ENCODE measurements around the gene KRTAP2-1.
"Not testable (repeated sequence)": the region's sequence is repeated elsewhere in the genome, so short reads cannot be mapped to it uniquely, and the experiment has no call there.

The KRTAP2-1 gene

GRCh38 chr17:41057547-41057946 lies 10.4 kb upstream of the KRTAP2-1 start:
- DNase-seq (ENCODE audit: low read depth), result no peak

- DNase-seq (ENCODE audit: low read depth), result not testable (repeated sequence)
Observed at GRCh38 chr17:41055130-41055529, 8.0 kb upstream of the KRTAP2-1 start, which contains the start of gene KRTAP2-2. Gene KRTAP2-2 (minus strand): TSS chr17:41055230. CDS start chr17:41055211, 19 bp downstream.

- DNase-seq (ENCODE audit: low read depth), result not testable (repeated sequence)
Observed at GRCh38 chr17:41054556-41054955, 7.4 kb upstream of the KRTAP2-1 start.

DNA sequence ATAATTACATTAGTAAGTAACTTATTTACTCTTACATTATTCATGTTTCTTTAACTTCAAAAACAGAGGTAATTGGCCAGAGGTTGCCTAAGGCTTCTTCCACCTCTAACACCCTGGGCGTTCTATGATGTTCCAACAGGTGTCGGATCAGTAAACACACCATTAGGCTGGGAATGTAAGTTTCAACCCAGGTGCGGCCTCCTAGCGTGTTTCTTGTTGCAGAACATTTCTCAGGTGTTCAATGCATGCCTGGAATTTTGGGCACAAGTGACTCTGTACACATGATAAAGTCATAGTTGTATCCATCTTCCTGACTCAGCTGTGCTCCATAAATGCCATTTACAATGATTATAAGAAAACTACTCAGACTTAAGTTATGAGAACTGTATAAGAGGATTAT lies 6.9 kb upstream of the KRTAP2-1 start:
- no peak for DNase-seq (ENCODE audit: low read depth)

DNA sequence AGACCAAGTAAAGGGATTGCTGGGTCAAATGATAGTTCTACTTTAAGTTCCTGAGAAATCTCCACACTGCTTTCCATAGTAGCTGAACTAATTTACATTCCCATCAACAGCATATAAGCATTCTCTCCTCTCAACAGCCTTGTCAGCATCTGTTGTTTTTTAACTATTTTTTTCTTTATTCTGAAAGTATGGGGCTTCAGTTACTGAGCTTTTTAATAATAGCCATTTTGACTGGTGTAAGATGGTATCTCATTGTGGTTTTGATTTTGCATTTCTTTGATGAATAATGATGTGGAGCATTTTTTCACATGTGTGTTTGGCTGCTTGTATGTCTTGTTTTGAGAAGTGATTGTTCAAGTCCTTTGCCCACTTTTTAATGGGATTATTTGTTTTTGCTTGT lies 5.5 kb upstream of the KRTAP2-1 start:
- no peak for DNase-seq (ENCODE audit: low read depth)

GRCh38 chr17:41049110-41049509 lies 2.0 kb upstream of the KRTAP2-1 start:
- DNase-seq (ENCODE audit: low read depth), result no peak

DNA sequence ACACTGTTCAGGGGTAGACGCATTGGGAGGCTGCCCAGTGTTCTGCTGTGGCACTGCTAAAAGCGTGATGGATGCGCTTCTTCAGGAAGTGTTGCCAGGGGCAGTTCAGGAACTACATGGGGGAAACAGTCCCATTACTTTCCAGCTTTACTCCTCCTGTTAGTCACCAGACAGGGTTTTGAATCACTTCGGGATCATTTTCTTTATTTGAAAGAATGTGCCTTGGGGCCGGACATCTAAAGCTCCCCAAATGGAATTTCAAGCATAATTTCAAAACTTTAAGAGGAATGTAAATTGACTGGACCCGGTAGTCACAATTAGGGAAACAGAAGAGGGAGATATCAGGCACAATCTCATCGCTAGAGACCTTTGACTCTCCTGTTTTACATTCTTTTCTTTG lies 1.3 kb upstream of the KRTAP2-1 start:
- no peak for DNase-seq (ENCODE audit: low read depth)

GRCh38 chr17:41042953-41043352 lies 4.2 kb downstream of the KRTAP2-1 start:
- no peak for DNase-seq (ENCODE audit: low read depth)

- not testable (repeated sequence) for DNase-seq (ENCODE audit: low read depth)
Observed at GRCh38 chr17:41040783-41041571, 6.1 kb downstream of the KRTAP2-1 start, which contains the start of gene KRTAP1-1. Gene KRTAP1-1 (minus strand): TSS chr17:41041450. CDS start chr17:41041397, 53 bp downstream.

DNA sequence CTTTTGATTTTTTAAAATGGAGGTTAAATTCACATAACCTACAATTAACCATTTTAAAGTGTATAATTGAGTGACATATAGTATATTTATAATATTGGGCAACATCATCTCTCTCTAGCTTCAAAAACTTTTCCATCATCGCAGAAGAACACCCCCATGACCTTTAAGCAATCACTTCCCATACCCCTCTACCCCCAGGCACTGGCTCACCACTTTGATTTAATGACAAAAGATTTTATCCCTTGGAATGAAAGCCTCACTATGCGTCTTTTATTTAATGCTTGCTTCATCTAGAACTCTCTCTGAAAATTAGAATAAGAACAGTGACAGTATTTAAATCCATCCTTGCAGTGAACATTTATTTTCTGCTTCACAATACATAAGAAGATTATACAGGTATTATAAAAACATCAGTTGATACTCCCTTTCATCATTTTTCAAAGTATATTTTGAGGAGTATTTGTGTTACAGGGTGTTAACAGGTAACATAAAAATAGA lies 9.2 kb downstream of the KRTAP2-1 start:
- no peak for DNase-seq (ENCODE audit: low read depth)

GRCh38 chr17:41034346-41034935 lies 12.7 kb downstream of the KRTAP2-1 start, which contains the start of gene KRTAP1-3:
Gene KRTAP1-3 (minus strand): TSS chr17:41034874. CDS start chr17:41034821, 53 bp downstream.
- DNase-seq (ENCODE audit: low read depth), result not testable (repeated sequence)

DNA sequence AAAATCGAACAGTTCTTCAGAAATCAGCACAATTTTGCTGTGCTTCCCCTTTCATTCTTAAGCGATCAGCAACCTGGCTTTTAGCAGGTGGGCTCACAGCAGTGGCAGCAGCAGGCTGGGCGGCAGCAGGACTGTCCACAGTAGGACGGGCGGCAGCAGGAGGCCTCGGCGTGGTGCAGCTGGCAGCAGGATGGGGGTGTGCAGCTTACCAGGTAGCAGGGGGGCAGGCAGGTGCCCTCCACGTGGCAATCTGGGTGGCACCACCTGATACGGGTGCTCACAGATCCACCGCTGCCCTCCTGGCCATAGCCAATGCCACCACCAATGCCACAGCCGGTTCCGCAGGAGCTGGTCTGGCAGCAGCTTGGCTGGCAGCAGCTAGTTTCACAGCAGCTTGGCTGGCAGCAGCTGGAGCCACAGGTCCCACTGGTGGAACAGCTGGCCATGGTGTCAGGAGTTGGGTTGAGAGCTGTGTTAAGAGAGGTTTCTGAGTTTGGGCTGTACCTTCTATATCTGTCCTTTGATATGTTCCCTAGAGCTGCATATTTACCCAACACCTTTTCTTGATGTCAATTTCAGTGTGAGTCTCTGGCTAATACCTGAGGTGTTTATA lies 17.4 kb downstream of the KRTAP2-1 start, which contains the start of gene KRTAP1-4:
KRTAP1-4 (minus strand) TSS at position 563 of the 613 bp plus-strand sequence; CDS start at position 446, 117 bp downstream.
- no peak for DNase-seq (ENCODE audit: low read depth)

- no peak for DNase-seq (ENCODE audit: low read depth)
Observed at GRCh38 chr17:41026715-41027471, 20.2 kb downstream of the KRTAP2-1 start, which contains the start of gene KRTAP1-5. Gene KRTAP1-5 (minus strand): TSS chr17:41027208. CDS start chr17:41027155, 53 bp downstream.

DNA sequence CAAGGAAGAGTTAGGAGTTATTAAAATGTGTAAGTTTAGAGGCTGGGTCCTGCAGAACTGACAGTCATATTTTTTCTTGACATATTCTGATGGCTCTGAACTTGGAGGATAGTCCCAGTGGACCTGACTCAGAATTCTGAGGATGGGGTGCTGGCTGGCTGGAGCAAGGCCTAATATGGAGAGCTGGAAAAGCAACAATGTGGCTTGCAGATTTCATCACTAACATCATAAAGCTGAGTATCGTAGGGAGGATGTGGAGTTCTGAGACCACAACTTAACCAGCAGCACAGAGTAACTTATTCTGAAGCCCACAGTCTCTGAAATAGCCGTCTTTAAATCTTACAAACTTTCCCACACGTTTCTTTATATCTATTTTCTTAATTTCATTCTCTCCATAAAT lies 22.4 kb downstream of the KRTAP2-1 start:
- DNase-seq (ENCODE audit: low read depth), result no peak

DNA sequence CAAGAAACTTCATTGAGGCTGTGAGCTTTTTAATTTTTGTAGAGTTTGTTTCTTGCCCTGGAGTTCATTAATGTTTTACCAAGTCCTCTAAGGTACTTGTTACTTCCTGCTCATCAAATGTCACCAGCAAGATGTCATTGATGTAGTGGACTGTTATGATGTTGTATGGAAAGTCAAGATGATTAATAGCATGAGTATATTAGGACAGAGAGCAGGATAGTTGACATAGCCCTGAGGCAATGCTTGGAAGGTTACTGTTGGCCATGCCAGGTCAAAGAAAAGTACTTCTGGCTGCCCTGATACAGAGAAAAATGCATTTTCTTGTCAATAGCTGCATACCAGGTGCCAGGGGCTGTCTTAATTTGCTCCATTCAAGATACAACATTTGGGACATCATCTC lies 26.8 kb downstream of the KRTAP2-1 start:
- no peak for DNase-seq (ENCODE audit: low read depth)

DNA sequence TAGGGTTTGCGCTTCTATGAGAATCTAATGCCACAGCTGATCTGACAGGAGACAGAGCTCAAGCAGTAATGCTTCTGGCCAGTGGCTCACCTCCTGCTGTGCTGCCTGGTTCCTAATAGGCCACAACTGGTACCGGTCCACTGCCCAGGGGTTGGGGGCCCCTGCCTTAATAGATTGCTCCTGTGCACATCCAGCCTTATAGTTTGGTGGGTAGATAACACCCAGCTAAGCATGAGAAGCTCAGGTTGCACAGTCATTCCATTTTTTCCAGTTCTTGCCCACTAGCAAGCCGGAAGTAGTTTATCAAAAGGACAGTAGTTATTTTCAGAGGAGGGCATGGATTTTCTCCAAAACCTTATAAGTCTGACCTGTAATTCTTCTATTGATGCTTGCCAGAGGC lies 27.7 kb downstream of the KRTAP2-1 start:
- DNase-seq (ENCODE audit: low read depth), result no peak

DNA sequence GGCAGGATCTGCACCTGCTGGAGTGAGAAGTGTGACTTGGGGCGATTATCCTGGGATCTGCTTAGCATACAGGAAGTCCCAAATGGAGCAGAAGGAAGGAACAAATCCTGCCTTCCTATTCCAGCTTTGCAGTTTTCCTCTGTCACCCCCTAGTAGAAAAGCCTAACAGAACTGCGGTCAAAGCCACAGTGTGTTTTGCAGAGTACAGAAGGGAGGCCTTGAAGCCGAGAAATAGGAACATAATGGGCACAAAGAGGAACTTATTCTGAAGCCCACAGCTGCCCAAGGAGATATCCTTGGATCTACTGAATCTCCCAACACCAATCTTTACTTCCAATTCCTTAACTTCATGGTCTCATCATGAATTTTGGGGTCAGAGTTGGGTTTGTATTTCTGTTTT lies 28.6 kb downstream of the KRTAP2-1 start:
- DNase-seq (ENCODE audit: low read depth), result no peak

GRCh38 chr17:41016578-41017215 lies 30.4 kb downstream of the KRTAP2-1 start:
- DNase-seq (ENCODE audit: low read depth), result no peak

- DNase-seq (ENCODE audit: low read depth), result no peak
Observed at GRCh38 chr17:41015454-41015853, 31.7 kb downstream of the KRTAP2-1 start.

DNA sequence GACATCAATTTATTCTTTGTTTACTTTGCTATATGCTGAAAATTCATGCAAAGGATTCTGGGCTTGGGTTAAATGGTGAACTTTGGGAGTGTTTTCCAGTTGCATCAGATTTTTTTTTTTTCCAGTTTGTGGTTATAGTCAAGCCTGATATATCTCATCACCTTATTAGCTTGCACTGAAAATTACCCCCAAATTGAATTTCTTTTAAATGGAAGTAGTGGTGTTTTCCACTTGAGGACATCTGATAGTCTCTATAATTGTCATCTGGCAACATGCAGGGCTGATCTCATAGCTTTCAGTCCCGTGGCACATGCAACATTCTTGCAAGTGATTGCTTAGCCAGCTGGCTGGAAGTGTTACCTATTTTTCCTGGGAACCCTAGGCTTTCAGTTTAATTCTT lies 33.5 kb downstream of the KRTAP2-1 start:
- no peak for DNase-seq (ENCODE audit: low read depth)

GRCh38 chr17:41013181-41013580 lies 33.9 kb downstream of the KRTAP2-1 start:
- no peak for DNase-seq (ENCODE audit: low read depth)

Data from activated T-cell treated with anti-CD3 and anti-CD28 coated beads for 48 hours (primary cell).